GM12892 (cell line): ENCODE results near the gene SCT.
A peak's percentile ranks its signal among the peaks of the same experiment; 100 is the strongest.

Source experiments
- DNase-seq: peaks from one replicate; pipeline ENCODE4 v3.0.0; 2011; ENCODE audit not compliant: insufficient read length
- FAIRE-seq: peaks from 2 replicates; lab custom pipeline; 2011; peaks lifted over from hg19 to GRCh38; lab: Jason Lieb, UNC
- POLR2A ChIP-seq: IDR thresholded peaks from 2 replicates; pipeline ENCODE4 v1.6.1; 2011; ENCODE audit warnings: low read depth, low read length, control low read depth
- POLR2AphosphoS5 ChIP-seq: IDR thresholded peaks from 2 replicates; pipeline ENCODE4 v1.6.1; 2011; ENCODE audit warnings: low read depth, low read length, control low read depth
- TAF1 ChIP-seq: IDR thresholded peaks from 2 replicates; pipeline ENCODE4 v1.6.1; 2011; ENCODE audit warnings: low read depth, mild to moderate bottlenecking, control low read depth, low read length, borderline replicate concordance

The SCT gene

GRCh38 chr11:616320-617198 lies 10.4 kb downstream of the SCT start:
- FAIRE-seq, result no peak

DNA sequence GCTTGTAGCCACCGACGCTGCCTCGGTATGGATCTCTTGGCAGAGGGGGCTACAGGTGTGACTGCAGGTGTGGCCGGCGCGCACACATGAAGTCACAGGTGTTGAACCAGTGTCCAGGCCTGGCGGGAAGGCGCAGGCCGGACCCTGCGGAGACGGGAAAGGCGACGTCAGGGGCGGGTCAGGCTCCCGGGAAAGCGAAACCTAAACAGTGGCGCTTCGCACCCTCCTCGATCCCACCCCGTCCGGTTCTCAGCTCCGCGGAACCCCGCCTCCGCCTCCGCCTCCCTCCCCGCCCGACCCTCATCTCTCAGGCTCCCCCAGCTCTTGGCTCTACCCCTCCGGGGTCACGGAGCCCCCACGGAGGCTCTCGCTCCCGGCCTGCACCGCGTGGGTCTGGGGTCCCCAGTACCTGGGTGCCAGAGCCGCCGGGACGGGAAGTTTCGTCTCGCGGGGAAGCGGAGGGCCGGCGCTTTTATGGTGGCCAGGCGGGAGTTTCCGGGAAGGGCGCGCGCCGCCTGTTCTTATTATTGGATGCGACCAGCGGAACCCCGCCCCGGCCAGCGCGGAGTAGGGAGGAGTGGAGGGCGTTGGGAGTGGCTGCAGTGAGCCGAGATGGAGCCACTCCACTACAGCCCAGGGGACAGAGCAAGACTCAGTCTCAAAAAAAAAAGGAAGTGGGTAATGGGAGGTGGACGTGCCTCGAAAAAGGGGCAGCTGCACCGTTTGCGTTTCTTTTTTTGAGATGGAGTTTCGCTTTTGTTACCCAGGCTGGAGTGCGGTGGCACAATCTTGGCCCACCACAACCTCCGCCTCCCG lies 11.3 kb downstream of the SCT start, which contains the start of gene IRF7:
Gene IRF7, minus strand, starts transcription at position 447 of the 816 bp plus-strand sequence. CDS start 586 bp downstream, outside the sequence.
- peak; percentile 98 for TF ChIP-seq POLR2A
- TF ChIP-seq POLR2AphosphoS5, result peak; percentile 95
- TF ChIP-seq TAF1, result peak; percentile 52
- FAIRE-seq (peak; percentile 100), DNase-seq (peak; percentile 92)

More at GRCh38 chr11:616320-617198, 10.4 kb downstream of the SCT start:
- TF ChIP-seq TAF1 (no peak), POLR2AphosphoS5 (no peak), POLR2A (no peak)
- DNase-seq, result no peak

DNA sequence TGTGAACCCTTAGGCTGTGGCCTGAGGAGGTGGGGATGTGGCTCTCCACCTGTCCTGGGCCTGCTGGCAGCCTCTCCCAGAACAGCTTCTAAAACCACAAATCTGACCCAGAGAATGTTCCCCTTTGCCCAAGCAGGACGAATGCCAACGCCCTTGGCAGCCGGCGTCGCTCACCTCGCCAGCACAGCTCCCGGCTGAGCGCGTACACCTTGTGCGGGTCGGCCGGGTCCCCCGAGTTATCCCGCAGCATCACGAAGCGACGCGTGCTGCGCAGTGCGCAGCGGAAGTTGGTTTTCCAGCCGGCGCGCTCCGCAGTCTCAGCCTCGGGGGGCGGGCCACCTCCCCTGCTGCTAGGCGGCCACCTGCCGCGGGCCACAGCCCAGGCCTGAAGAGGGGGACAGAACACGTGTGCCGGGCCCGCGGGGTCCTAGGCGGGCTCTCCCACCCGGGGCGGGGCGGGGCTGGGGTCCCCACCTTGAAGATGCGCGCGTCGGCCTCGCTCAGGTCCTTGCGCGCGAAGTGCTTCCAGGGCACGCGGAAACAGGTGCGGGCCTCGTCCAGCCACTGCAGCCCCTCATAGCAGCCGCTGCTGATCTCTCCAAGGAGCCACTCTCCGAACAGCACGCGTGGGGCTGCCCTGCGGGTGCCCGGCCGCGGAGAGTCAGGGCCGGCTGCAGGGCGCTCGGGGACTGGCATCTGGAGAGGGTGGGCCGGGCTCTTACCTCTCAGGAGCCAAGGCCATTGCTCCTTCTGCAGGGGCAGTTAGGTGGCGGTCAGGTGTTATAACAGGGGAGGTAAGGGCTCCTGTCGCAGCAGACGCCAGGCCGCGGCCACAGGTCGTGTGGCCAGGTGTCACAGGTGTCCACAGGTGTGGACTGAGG lies 12.1 kb downstream of the SCT start:
- FAIRE-seq, result peak; percentile 84
- DNase-seq, result no peak
- TF ChIP-seq POLR2A, result no peak

DNA sequence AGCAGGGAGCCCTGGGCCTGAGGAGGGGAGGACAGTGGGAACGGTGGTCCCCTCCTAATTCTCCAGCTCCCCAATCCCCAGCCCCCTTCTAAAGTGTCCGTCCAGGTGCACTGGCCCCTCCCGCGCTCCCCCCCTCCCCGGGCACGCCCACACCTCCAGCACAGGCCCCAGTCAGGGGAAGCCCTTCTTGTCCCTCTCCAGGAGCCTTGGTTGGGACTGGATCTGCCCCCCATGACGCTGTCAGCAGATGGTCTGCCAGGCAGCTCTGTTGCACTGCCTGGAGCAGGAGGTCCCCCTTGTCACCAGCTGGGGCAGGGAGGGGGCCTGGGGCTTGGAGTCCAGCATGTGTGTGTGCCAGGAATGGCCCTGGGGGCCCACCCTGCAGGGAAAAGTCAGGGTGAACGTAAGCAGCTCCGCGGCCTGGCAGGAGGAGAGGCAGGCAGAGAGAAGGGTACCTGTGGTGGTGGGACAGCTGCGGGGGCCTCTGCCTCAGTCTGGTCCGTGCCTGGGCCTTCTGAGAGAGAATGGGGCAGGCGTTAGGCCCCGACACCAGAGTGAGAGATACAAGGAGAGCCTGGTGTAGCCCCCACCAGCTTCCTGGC lies 12.9 kb downstream of the SCT start:
- FAIRE-seq (no peak), DNase-seq (no peak)
- TF ChIP-seq POLR2A (peak; percentile 11; the same call in 1 of the 2 replicates), POLR2AphosphoS5 (no peak)

DNA sequence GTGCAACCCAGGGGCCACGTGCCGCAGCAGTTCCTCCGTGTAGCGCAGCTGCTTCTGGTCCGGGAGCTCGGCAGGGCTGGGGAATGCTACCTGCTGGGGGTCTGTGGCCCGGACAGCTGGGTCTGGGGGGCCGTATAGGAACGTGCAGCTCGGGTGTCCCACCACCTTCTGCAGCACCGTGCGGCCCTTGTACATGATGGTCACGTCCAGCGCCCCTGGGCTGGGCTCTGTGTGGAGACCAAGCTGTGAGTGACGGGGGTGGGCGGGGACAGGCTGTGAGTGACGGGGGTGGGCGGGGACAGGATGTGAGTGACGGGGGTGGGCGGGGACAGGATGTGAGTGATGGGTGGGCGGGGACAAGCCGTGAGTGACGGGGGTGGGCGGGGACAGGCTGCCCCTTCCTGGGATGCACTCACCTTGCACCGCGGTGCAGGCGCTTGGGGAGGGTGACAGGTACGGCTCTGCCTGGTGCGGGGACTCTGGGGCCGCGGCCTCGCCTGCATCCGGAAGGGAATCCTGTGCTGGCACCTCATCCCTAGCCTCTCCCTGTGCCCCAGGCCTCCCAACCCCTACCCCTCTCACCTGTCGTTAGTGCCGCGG lies 13.5 kb downstream of the SCT start:
- TF ChIP-seq POLR2AphosphoS5 (peak; percentile 73), TAF1 (no peak; the same call in 1 of the 2 replicates), POLR2A (peak; percentile 48; the same call in 1 of the 2 replicates)
- peak; percentile 97 for FAIRE-seq
- peak; percentile 74 for DNase-seq

DNA sequence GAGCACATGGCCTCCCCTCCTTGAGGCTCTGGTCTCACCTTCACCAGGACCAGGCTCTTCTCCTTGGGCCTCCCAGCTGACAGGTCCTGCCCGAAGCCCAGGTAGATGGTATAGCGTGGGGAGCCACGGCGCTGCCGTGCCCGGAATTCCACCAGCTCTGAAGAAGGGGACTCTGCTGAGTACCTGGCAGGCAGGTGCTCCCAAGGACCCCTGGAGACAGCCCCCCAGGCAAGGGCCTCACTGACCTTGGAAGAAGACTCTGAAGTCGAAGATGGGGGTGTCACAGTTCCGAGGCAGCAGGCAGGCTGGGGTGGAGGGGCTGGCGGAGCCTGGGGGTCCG lies 14.1 kb downstream of the SCT start:
- TF ChIP-seq TAF1 (no peak), POLR2A (peak; percentile 11; the same call in 1 of the 2 replicates)
- FAIRE-seq (no peak), DNase-seq (no peak)

DNA sequence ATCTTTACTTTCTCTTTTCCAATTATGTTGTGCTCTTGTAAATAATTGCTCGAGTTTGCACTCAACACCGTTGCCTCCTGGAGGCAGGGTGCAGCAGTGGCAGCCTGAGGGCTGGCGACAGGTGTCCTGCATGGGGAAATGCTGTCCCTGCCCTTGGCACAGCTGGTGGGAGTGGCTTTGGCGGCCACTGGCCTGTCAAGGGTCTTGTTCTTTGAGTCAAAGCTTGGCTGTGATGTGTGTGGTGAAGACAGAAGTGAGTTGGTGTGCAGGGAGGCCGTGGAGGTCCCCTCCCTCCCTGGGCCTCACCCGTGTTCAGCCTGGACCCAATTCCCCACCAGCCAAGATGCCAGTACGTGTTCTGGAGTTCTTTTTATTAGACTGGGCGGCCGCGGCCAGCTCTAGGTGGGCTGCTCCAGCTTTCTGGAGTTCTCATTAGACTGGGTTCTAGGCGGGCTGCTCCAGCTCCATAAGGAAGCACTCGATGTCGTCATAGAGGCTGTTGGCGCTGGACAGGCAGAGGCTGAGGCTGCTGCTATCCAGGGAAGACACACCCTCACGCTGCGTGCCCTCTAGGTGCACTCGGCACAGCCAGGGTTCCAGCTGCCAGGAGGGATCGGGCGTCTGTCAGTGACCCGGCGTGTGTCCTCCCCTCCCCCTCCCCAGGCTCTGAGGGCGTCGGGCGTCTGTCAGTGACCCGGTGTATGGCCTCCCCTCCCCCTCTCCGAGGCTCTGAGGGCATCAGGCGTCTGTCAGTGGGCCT lies 14.6 kb downstream of the SCT start:
- TF ChIP-seq TAF1 (no peak), POLR2A (peak; percentile 13; the same call in 1 of the 2 replicates), POLR2AphosphoS5 (peak; percentile 77)
- FAIRE-seq (no peak), DNase-seq (no peak)

- TF ChIP-seq POLR2AphosphoS5 (peak; percentile 75), TAF1 (no peak), POLR2A (peak; percentile 70)
- FAIRE-seq (no peak), DNase-seq (no peak)
These were observed 15.7 kb downstream of the SCT start for GRCh38 chr11:611001-611996.
